Lung microvascular endothelial cell (primary cell): Measurements from ENCODE around the gene FAM107B. TPM values are rescaled to one million over a fixed set of nuclear protein-coding genes. Genes with fewer than 3 reads are reported as not detected.
"Not testable (repeated sequence)": the region's sequence is repeated elsewhere in the genome, so short reads cannot be mapped to it uniquely, and the experiment has no call there.

Experiments
- DNase-seq, 2 donors: peaks; one replicate each; pipeline versions ENCODE4 v3.0.0 to v3.0.0-alpha.2; 2010; ENCODE audit warnings: low read depth in 2 of 2
- total RNA-seq: library from RNA; depleted of rRNA; stranded (reverse); fragments of >200 nt; gene quantifications from 2 replicates; pipeline ENCODE4 v1.2.1, GENCODE V29; 2014

The FAM107B gene
- total RNA-seq, 1 donor from 2014 or later: 54.6 TPM

GRCh38 chr10:14737808-14738545 lies 36.7 kb downstream of the FAM107B start:
- no peak for DNase-seq

- no peak for DNase-seq
These were observed 38.1 kb downstream of the FAM107B start for GRCh38 chr10:14736600-14737081.

GRCh38 chr10:14736043-14736442 lies 38.7 kb downstream of the FAM107B start:
- no peak for DNase-seq

GRCh38 chr10:14731875-14732512 lies 42.7 kb downstream of the FAM107B start:
- DNase-seq: no peak

GRCh38 chr10:14728346-14728745 lies 46.4 kb downstream of the FAM107B start:
- DNase-seq: no peak

- no peak for DNase-seq
These were observed 46.8 kb downstream of the FAM107B start for GRCh38 chr10:14727924-14728323.

GRCh38 chr10:14727465-14727864 lies 47.2 kb downstream of the FAM107B start:
- no peak for DNase-seq

- no peak for DNase-seq
These were observed 49.8 kb downstream of the FAM107B start for GRCh38 chr10:14724931-14725330.

- DNase-seq: no peak
These were observed 51.5 kb downstream of the FAM107B start for GRCh38 chr10:14723052-14723689.

- DNase-seq: no peak
These were observed 57.1 kb downstream of the FAM107B start for GRCh38 chr10:14717552-14717951.

GRCh38 chr10:14712991-14713424 lies 61.7 kb downstream of the FAM107B start:
- no peak for DNase-seq

- not testable (repeated sequence) for DNase-seq
These were observed 65.4 kb downstream of the FAM107B start for GRCh38 chr10:14709344-14709743.

- no peak for DNase-seq
These were observed 67.2 kb downstream of the FAM107B start for GRCh38 chr10:14707481-14707880.

GRCh38 chr10:14705548-14706230 lies 69.0 kb downstream of the FAM107B start:
- DNase-seq: no peak

GRCh38 chr10:14703631-14704001 lies 71.1 kb downstream of the FAM107B start:
- no peak for DNase-seq

- DNase-seq: no peak
These were observed 73.2 kb downstream of the FAM107B start for GRCh38 chr10:14701466-14701865.

- DNase-seq: no peak
These were observed 74.2 kb downstream of the FAM107B start for GRCh38 chr10:14700546-14700945.

- DNase-seq: no peak
These were observed 75.2 kb downstream of the FAM107B start for GRCh38 chr10:14699482-14699881.

- no peak for DNase-seq
These were observed 75.9 kb downstream of the FAM107B start for GRCh38 chr10:14698829-14699170.

- no peak for DNase-seq
These were observed 76.4 kb downstream of the FAM107B start for GRCh38 chr10:14698111-14698828.

GRCh38 chr10:14697281-14697680 lies 77.4 kb downstream of the FAM107B start:
- no peak for DNase-seq
